Fibroblast of mammary gland (primary cell): ENCODE data around the gene FAM120B.

ENCODE experiments used
- DNase-seq: peaks from one replicate; pipeline ENCODE4 v3.0.0-alpha.2; 2010; ENCODE audit warnings: low read depth
- H3K4me3 ChIP-seq: 2 replicates; pipeline ENCODE4 v1.5.1; 2011; ENCODE audit warnings: low read depth, mild to moderate bottlenecking, low read length, moderate library complexity; ENCODE audit not compliant: control insufficient read depth
- CTCF ChIP-seq: conservative IDR thresholded peaks from 2 replicates; pipeline ENCODE4 v1.5.1; 2011; ENCODE audit warnings: low read depth, low read length, inconsistent platforms; ENCODE audit not compliant: control insufficient read depth, insufficient read depth

The FAM120B gene

GRCh38 chr6:170291271-170292110 is 15.1 kb upstream of the FAM120B start:
- no peak for TF ChIP-seq CTCF
- DNase-seq, result no peak
- H3K4me3 ChIP-seq, result peak overlapping the region; percentile 7

DNA sequence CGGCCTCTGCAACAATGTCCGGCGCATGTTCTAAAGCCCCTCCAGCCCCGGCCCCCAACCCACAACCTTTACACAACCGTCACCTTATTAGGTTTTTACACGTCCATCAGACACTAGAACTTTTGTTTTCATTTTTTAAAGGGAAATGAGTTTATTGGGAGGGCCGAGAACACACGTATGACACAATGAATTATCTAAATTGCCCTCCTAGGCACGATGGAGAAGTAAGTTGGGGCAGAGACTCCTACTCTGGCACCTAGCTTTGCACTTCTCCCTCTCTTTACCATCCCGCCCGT is 14.5 kb upstream of the FAM120B start:
- DNase-seq, result no peak
- H3K4me3 ChIP-seq, result no peak overlapping the region
- no peak for TF ChIP-seq CTCF

DNA sequence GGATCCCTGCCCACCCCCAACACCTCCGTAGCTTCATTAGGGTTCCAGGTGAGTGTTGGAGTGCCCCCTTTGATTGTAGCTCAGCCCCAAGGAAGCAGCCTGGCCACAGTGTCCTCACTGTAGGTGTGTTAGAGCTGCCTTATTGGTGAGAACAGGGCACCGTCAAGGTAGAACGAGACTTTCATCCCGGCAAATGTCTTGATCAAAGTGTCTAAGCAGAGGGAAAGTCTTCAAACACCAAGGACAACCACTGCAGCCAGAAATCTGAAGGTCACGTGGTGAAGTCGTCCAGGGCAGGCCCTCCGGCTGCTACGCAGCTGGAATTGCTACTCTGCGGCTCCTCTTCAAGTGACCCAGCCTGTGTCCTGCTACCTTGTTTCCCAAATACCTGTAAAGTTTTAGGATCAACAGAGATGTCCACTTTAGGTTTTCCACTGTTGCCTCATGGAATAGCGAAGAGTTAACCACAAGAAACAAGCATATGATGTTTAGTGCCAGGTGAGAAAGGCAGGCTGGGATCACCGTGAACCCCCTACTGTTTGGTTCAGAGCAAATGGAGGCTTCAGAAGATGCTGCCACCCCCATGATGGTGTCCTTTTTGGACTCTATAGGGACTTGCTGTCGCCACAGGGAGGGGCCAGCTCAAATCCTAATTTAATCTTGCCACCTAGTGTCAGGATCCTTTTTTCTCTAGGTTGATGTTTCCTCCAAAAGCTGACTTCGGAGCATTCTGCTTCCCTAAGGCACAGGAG is 14.0 kb upstream of the FAM120B start:
- no peak overlapping the region for H3K4me3 ChIP-seq
- no peak for TF ChIP-seq CTCF
- no peak for DNase-seq

DNA sequence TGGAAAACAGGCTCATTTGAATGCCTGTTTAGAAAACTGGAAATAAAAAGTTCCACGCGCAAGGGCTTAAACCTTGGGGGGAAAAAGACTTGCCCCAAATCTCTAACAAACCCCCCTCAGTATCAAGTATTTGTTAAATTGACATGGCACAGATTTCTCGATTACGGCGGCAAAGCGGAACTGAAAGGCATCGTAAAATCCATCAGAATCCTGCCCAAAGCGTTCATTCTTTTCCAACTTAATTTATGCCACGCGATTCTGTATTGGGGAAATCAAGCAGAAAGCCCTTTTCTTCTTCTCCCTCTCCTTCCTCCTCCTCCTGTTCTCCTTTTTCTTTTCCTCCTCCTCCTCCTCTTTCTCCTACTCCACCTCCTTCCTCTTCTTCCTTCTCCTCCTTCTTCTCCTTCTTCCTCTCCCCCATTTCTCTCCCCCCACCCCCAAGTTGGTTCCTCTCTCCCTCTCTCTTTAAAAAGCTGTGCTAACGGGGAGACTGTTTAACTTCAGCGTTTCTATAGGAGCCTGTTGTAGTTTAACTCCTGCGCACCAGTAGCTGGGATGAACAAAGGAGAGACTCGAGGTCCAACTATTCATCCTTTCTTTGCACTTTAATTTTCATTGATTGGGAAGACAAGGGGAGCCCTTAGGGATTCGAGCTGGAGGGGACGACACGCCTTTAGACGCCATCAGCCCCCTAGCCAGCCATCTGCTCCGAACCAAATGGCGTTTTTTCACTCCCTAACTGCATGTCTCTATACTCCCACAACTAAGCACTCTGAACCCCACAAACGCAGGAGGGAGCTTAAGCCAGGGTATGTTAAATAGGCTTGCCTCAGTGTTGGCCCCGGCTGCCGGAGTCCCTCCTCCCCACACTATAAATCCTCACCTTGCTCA is 13.0 kb upstream of the FAM120B start:
- no peak overlapping the region for H3K4me3 ChIP-seq
- DNase-seq, result no peak
- TF ChIP-seq CTCF, result no peak

GRCh38 chr6:170294298-170294730 is 12.2 kb upstream of the FAM120B start:
- DNase-seq, result no peak
- H3K4me3 ChIP-seq, result no peak overlapping the region
- TF ChIP-seq CTCF, result no peak

GRCh38 chr6:170294813-170295509 is 11.6 kb upstream of the FAM120B start:
- DNase-seq, result no peak
- H3K4me3 ChIP-seq, result no peak overlapping the region
- no peak for TF ChIP-seq CTCF
